GM12865 (cell line): ENCODE results near the gene GPR162.
A peak's percentile ranks its signal among the peaks of the same experiment; 100 is the strongest.

Source experiments
- DNase-seq: peaks from one replicate; pipeline ENCODE4 v3.0.0; 2010; ENCODE audit warnings: low read depth
- H3K4me3 ChIP-seq: 2 replicates; pipeline ENCODE4 v1.5.1; 2011; ENCODE audit warnings: mild to moderate bottlenecking, low read depth, low read length, control low read depth
- TF ChIP-seq, protein P1 (sequence below): IDR thresholded peaks from 2 replicates; pipeline ENCODE4 v1.5.1; 2011; ENCODE audit warnings: low read length, control low read depth, low read depth, inconsistent platforms; ENCODE audit not compliant: insufficient read depth; ENCODE audit errors: missing control alignments

The GPR162 gene

DNA sequence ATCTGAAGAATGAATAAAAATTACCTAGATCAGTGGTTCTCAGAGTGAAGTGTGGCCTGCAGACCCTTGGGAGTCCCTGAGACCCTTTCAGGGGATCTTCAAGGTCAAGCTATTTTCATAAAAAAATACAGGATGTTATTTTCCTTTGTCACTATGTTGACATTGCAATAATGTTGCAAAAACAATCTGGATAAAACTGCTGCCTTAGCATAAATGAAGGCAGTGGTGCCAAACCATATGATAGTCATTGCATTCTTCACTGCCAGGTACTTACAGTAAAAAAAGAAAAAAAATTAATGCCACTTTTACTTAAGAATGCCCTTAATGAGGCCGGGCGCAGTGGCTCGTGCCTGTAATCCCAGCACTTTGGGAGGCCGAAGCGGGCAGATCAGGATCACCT is 34.3 kb upstream of the GPR162 start:
- no peak overlapping the region for H3K4me3 ChIP-seq
- DNase-seq, result no peak
- TF ChIP-seq, protein P1, sequence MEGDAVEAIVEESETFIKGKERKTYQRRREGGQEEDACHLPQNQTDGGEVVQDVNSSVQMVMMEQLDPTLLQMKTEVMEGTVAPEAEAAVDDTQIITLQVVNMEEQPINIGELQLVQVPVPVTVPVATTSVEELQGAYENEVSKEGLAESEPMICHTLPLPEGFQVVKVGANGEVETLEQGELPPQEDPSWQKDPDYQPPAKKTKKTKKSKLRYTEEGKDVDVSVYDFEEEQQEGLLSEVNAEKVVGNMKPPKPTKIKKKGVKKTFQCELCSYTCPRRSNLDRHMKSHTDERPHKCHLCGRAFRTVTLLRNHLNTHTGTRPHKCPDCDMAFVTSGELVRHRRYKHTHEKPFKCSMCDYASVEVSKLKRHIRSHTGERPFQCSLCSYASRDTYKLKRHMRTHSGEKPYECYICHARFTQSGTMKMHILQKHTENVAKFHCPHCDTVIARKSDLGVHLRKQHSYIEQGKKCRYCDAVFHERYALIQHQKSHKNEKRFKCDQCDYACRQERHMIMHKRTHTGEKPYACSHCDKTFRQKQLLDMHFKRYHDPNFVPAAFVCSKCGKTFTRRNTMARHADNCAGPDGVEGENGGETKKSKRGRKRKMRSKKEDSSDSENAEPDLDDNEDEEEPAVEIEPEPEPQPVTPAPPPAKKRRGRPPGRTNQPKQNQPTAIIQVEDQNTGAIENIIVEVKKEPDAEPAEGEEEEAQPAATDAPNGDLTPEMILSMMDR, result no peak

DNA sequence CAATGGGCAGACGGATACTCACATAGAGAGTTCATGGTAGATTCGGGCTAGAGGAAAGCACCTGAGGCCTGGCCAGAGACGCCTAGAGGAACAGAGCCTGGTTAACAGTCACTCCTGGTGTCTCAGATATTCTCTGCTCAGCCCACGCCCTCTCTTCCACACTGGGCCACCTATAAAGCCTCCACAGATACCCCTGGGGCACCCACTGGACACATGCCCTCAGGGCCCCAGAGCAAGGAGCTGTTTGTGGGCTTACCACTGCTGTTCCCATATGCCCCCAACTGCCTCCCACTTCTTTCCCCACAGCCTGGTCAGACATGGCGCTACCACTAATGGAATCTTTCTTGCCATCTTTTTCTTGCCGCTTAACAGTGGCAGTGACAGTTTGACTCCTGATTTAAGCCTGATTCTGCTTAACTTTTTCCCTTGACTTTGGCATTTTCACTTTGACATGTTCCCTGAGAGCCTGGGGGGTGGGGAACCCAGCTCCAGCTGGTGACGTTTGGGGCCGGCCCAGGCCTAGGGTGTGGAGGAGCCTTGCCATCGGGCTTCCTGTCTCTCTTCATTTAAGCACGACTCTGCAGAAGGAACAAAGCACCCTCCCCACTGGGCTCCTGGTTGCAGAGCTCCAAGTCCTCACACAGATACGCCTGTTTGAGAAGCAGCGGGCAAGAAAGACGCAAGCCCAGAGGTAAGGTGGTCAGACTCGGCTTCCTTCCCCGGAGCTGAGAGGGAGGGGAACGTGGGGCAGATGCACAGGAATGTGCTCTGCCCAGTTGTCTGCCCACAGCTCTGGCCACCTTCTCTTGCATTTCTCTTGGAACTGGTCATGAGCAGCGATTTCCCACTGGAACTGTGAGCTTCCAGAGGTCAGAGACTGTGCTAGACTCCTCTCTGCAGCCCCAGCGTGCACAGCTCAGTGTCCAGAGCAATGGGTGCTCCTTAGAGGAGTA is 32.4 kb upstream of the GPR162 start, which contains the start of gene CD4:
Gene CD4, plus strand, starts transcription at position 557 of the 953 bp plus-strand sequence. CDS start 10,611 bp downstream, outside the sequence.
- H3K4me3 ChIP-seq, result no peak within 1 kb of the TSS
- DNase-seq, result no peak
- TF ChIP-seq, protein P1, result no peak

DNA sequence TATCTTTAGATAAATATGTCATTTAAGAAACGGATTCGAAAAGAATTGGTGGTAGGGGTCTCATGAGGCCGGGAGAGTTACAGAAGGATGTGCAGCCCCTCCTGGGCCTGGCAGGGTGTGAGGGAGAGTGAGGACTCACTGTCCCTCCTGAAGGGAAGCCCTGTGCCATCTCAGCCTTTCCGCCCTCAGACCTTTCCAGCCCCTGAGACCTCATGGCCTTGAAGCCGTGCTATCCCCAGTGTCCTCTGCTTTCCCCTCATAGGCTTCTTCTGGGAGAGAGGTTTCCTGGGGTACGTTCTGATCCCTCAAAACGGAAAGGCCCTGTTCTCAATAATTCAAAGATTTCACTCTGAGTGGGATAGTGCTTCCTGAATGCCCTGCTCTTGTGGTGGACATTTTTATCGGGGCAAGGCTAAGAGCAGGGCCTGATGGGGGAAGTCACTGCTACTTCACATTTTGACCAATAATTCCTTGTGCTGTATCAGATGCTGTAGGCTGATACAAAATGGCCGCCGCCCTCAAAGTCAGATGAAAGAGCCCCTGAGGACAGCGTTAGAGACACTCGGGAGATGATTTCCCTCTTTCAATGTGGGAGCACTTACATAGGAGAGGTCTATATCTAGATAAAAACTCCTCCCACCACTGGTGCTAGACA is 31.0 kb upstream of the GPR162 start:
- no peak for DNase-seq

DNA sequence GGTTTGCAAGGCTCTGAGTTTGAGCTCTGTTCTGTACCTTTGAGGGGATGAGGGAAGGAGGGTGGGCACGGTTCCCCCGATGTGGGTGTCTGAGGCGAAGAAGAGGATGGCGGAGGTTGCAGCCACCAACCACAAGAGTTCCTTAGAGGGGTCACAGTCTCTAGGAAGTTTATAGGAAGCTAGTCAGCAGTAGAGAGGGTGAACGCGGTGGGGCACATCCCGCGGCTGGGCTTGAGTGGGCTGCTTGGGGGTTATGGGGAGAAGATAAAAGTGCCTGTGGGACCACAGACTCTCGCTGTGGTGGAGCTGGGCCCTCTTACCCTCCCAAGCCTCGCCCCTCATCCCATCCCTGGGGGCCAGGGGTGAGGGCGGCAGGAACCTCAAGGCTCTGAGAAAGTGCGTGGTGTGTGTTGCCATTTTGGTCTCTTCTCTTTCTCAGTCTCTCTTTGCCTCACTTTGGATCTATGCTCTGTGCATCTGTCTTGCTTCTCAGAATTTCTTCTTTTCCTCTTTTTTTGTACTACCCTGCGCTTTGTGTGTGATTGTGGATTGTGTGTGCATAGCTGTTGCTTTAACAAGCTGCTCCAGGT is 29.6 kb upstream of the GPR162 start:
- TF ChIP-seq, protein P1, result no peak
- no peak overlapping the region for H3K4me3 ChIP-seq
- no peak for DNase-seq

More for the DNA sequence above, 31.0 kb upstream of the GPR162 start:
- no peak overlapping the region for H3K4me3 ChIP-seq
- TF ChIP-seq, protein P1, result no peak

- no peak overlapping the region for H3K4me3 ChIP-seq
- DNase-seq, result peak; percentile 43
- TF ChIP-seq, protein P1, result no peak
Measured at GRCh38 chr12:6792522-6793201, 29.0 kb upstream of the GPR162 start.

- H3K4me3 ChIP-seq, result no peak overlapping the region
- TF ChIP-seq, protein P1, result no peak
- no peak for DNase-seq
Measured at GRCh38 chr12:6795088-6795487, 26.5 kb upstream of the GPR162 start.
